HG02885 (cell line): ENCODE data around the gene UBE4A.

Source experiments
- ATAC-seq: cut with Tn5 transposase; IDR thresholded peaks from one replicate; pipeline ENCODE4 v1.9.1; 2021; ENCODE audit warnings: mild to moderate bottlenecking; ENCODE audit not compliant: unreplicated experiment, poor library complexity

UBE4A gene

GRCh38 chr11:118341815-118342489, 17.4 kb upstream of the UBE4A start:
- ATAC-seq: no peak

GRCh38 chr11:118342503-118343161, 16.8 kb upstream of the UBE4A start, which contains the start of gene CD3D:
CD3D (minus strand) TSS chr11:118342705; CDS start chr11:118342607, 98 bp downstream.
- ATAC-seq: no peak

- ATAC-seq: no peak
These were observed 16.2 kb upstream of the UBE4A start for GRCh38 chr11:118343248-118343647.

- ATAC-seq: no peak
These were observed 15.4 kb upstream of the UBE4A start, which contains the start of gene CD3G for GRCh38 chr11:118343981-118344515. CD3G (plus strand) TSS chr11:118344344; CDS start chr11:118344424, 80 bp downstream.

GRCh38 chr11:118349475-118349874, 9.9 kb upstream of the UBE4A start:
- no peak for ATAC-seq

GRCh38 chr11:118353084-118353710, 6.2 kb upstream of the UBE4A start:
- no peak for ATAC-seq

GRCh38 chr11:118358071-118358470, 1.3 kb upstream of the UBE4A start:
- no peak for ATAC-seq

- no peak for ATAC-seq
These were observed 5.7 kb downstream of the UBE4A start for GRCh38 chr11:118364956-118365615.

GRCh38 chr11:118366287-118366686, 6.9 kb downstream of the UBE4A start:
- no peak for ATAC-seq

GRCh38 chr11:118370774-118371173, 11.4 kb downstream of the UBE4A start:
- ATAC-seq: no peak

GRCh38 chr11:118373263-118373662, 13.9 kb downstream of the UBE4A start:
- ATAC-seq: no peak

- no peak for ATAC-seq
These were observed 14.5 kb downstream of the UBE4A start for GRCh38 chr11:118373871-118374270.

- no peak for ATAC-seq
These were observed 15.3 kb downstream of the UBE4A start for GRCh38 chr11:118374729-118375128.

- no peak for ATAC-seq
These were observed 16.6 kb downstream of the UBE4A start for GRCh38 chr11:118375978-118376377.

- ATAC-seq: no peak
These were observed 20.1 kb downstream of the UBE4A start for GRCh38 chr11:118379497-118379896.

GRCh38 chr11:118380571-118380970, 21.2 kb downstream of the UBE4A start:
- no peak for ATAC-seq

GRCh38 chr11:118382954-118383353, 23.6 kb downstream of the UBE4A start:
- no peak for ATAC-seq

GRCh38 chr11:118383657-118384056, 24.3 kb downstream of the UBE4A start:
- no peak for ATAC-seq

- ATAC-seq: no peak
These were observed 36.7 kb downstream of the UBE4A start for GRCh38 chr11:118396097-118396501.

GRCh38 chr11:118397448-118397847, 38.0 kb downstream of the UBE4A start:
- no peak for ATAC-seq
